Chondrocyte (in vitro differentiated cells): ENCODE data around the gene CD274. TPM values are rescaled to one million over a fixed set of nuclear protein-coding genes. Genes with fewer than 3 reads are reported as not detected.

Source experiments
- DNase-seq: peaks from one replicate; pipeline ENCODE4 v3.0.0; 2021; ENCODE audit warnings: mixed read lengths, low spot score
- H3K27ac Mint-ChIP-seq: one replicate; pipeline ENCODE4 v1.8.0; 2021; ENCODE audit warnings: mild to moderate bottlenecking, moderate library complexity, mixed read lengths; ENCODE audit not compliant: unreplicated experiment
- H3K27me3 Mint-ChIP-seq: 2 replicates; pipeline ENCODE4 v1.8.0; 2021; ENCODE audit warnings: low read depth, mixed read lengths
- H3K36me3 Mint-ChIP-seq: 2 replicates; pipeline ENCODE4 v1.8.0; 2021; ENCODE audit warnings: low read depth, mixed read lengths
- H3K4me1 Mint-ChIP-seq: 2 replicates; pipeline ENCODE4 v1.8.0; 2021; ENCODE audit warnings: low read depth, mild to moderate bottlenecking, mixed read lengths
- H3K4me3 Mint-ChIP-seq: one replicate; pipeline ENCODE4 v1.8.0; 2021; ENCODE audit warnings: mild to moderate bottlenecking, moderate library complexity, mixed read lengths; ENCODE audit not compliant: unreplicated experiment
- H3K9me3 Mint-ChIP-seq: 2 replicates; pipeline ENCODE4 v1.8.0; 2021; ENCODE audit warnings: low read depth, mixed read lengths
- CTCF ChIP-seq: fragments of 200-600 bp; sonication (generic); IDR thresholded peaks from 2 replicates; pipeline ENCODE4 v1.5.0; 2021; ENCODE audit warnings: antibody characterized with exemption, mild to moderate bottlenecking, moderate library complexity
- long read RNA-seq: library from polyadenylated mRNA; stranded (forward); transcript quantifications from one replicate; pipeline ENCODE4 v2.0.0, GENCODE V29; 2021
- total RNA-seq: library from RNA; stranded (reverse); gene quantifications from 3 replicates; pipeline ENCODE4 v1.2.1, GENCODE V29; 2021

CD274 gene
- 0.12 to 0.67 TPM in 2 of 3 replicates, not detected in the other for total RNA-seq
- long read RNA-seq, partial matches to known transcripts, result 0 of 1 reads
- long read RNA-seq, other reads (novel, unspliced or antisense), result 0 of 1 reads

DNA sequence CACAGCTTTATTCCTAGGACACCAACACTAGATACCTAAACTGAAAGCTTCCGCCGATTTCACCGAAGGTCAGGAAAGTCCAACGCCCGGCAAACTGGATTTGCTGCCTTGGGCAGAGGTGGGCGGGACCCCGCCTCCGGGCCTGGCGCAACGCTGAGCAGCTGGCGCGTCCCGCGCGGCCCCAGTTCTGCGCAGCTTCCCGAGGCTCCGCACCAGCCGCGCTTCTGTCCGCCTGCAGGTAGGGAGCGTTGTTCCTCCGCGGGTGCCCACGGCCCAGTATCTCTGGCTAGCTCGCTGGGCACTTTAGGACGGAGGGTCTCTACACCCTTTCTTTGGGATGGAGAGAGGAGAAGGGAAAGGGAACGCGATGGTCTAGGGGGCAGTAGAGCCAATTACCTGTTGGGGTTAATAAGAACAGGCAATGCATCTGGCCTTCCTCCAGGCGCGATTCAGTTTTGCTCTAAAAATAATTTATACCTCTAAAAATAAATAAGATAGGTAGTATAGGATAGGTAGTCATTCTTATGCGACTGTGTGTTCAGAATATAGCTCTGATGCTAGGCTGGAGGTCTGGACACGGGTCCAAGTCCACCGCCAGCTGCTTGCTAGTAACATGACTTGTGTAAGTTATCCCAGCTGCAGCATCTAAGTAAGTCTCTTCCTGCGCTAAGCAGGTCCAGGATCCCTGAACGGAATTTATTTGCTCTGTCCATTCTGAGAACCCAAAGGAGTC is at the start of gene CD274:
Gene CD274 (plus strand): TSS at position 184 of the 733 bp plus-strand sequence. CDS start 5,572 bp downstream, outside the sequence.
- Mint-ChIP-seq H3K27me3 (no peaks in the 10 kb centered on the region), H3K4me3 (peak within 1 kb of the TSS; percentile 77), H3K27ac (no peak within 1 kb of the TSS), H3K36me3 (no peaks in the 10 kb centered on the region), H3K9me3 (no peaks in the 10 kb centered on the region), H3K4me1 (peaks cover 12% of the 10 kb centered on the region)
- peak; percentile 92 for DNase-seq
- peak; percentile 81 for TF ChIP-seq CTCF

DNA sequence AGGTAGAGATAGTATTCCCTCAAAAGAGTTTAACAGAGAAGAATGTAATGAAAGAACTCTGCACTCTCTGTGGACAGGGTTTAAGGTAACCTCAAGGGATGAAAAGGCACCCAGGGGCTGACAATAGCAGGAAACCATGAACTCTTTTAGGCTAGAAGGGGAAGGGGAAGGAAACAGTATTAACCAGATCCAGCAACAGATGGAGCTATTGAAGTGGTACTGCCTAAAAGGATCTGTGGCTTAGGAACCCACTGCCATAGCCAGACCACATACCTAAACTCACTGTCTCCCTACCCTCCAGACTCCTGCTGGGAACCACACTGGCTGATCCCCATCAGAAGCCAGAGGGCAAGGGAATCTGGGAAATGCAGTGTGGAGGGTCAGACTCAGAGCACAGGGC is 48.1 kb upstream of the CD274 start:
- Mint-ChIP-seq H3K27ac (no peak overlapping the region), H3K4me3 (no peak overlapping the region), H3K9me3 (peaks cover 21% of the 10 kb centered on the region), H3K27me3 (no peaks in the 10 kb centered on the region), H3K36me3 (peaks cover 14% of the 10 kb centered on the region), H3K4me1 (no peaks in the 10 kb centered on the region)
- TF ChIP-seq CTCF, result no peak
- DNase-seq, result no peak

GRCh38 chr9:5408596-5408995 is 41.7 kb upstream of the CD274 start:
- Mint-ChIP-seq H3K27me3 (no peaks in the 10 kb centered on the region), H3K9me3 (peaks cover 39% of the 10 kb centered on the region), H3K36me3 (peaks cover 19% of the 10 kb centered on the region), H3K4me3 (no peak overlapping the region), H3K4me1 (no peaks in the 10 kb centered on the region), H3K27ac (no peak overlapping the region)
- TF ChIP-seq CTCF, result no peak
- DNase-seq, result no peak

- no peaks in the 10 kb centered on the region for H3K36me3 Mint-ChIP-seq
- DNase-seq, result no peak
- no peaks in the 10 kb centered on the region for H3K4me1 Mint-ChIP-seq
- no peak overlapping the region for H3K4me3 Mint-ChIP-seq
- TF ChIP-seq CTCF, result no peak
- no peaks in the 10 kb centered on the region for H3K27me3 Mint-ChIP-seq
- H3K27ac Mint-ChIP-seq, result no peak overlapping the region
- H3K9me3 Mint-ChIP-seq, result peaks cover 13% of the 10 kb centered on the region
These were observed 33.4 kb upstream of the CD274 start for GRCh38 chr9:5416953-5417352.

GRCh38 chr9:5418481-5418880 is 31.9 kb upstream of the CD274 start:
- Mint-ChIP-seq H3K36me3 (no peaks in the 10 kb centered on the region), H3K27me3 (no peaks in the 10 kb centered on the region), H3K4me3 (no peak overlapping the region)

More at GRCh38 chr9:5418481-5418880, 31.9 kb upstream of the CD274 start:
- DNase-seq, result no peak
- Mint-ChIP-seq H3K9me3 (peaks cover 3% of the 10 kb centered on the region), H3K27ac (no peak overlapping the region), H3K4me1 (peaks cover 3% of the 10 kb centered on the region)
- no peak for TF ChIP-seq CTCF
